ENCODE results near the gene ZNF727.
"Not testable (repeated sequence)": the region's sequence is repeated elsewhere in the genome, so short reads cannot be mapped to it uniquely, and the experiment has no call there.

The ZNF727 gene

GRCh38 chr7:64045301-64046040 is at the start of gene ZNF727:
TSS of gene ZNF727 (plus strand) at chr7:64045434. CDS start at chr7:64045622, 188 bp downstream.
- DNase-seq (ENCODE audit: low read depth) = no peak
- no peak within 1 kb of the TSS for H3K4me3 ChIP-seq (ENCODE audit: low read depth, low read length)

GRCh38 chr7:63998549-63998948 is 46.7 kb upstream of the ZNF727 start, which contains the start of gene ZNF722:
TSS of gene ZNF722 (plus strand) at chr7:63998849. CDS start at chr7:63998962, 113 bp downstream.
- no peak for DNase-seq (ENCODE audit: low read depth)
- no peak within 1 kb of the TSS for H3K4me3 ChIP-seq (ENCODE audit: low read depth, low read length)

- not testable (repeated sequence) for H3K4me3 ChIP-seq (ENCODE audit: low read depth, low read length); DNase-seq (ENCODE audit: low read depth)
Observed at GRCh38 chr7:64015496-64015895, 29.7 kb upstream of the ZNF727 start.

- H3K4me3 ChIP-seq (ENCODE audit: low read depth, low read length) = no peak overlapping the region
- DNase-seq (ENCODE audit: low read depth) = no peak
Observed at GRCh38 chr7:64035388-64035787, 9.8 kb upstream of the ZNF727 start.

- no peak overlapping the region for H3K4me3 ChIP-seq (ENCODE audit: low read depth, low read length)
- DNase-seq (ENCODE audit: low read depth) = no peak
Observed at GRCh38 chr7:64037095-64037494, 8.1 kb upstream of the ZNF727 start.

GRCh38 chr7:64046041-64046389 is 781 bp downstream of the ZNF727 start:
- DNase-seq (ENCODE audit: low read depth) = no peak
- H3K4me3 ChIP-seq (ENCODE audit: low read depth, low read length) = no peak overlapping the region

- DNase-seq (ENCODE audit: low read depth); H3K4me3 ChIP-seq (ENCODE audit: low read depth, low read length): not testable (repeated sequence)
Observed at GRCh38 chr7:64077837-64078698, 32.8 kb downstream of the ZNF727 start.

GRCh38 chr7:64078699-64078994 is 33.4 kb downstream of the ZNF727 start:
- H3K4me3 ChIP-seq (ENCODE audit: low read depth, low read length) = no peak overlapping the region
- no peak for DNase-seq (ENCODE audit: low read depth)

GRCh38 chr7:64087501-64087900 is 42.3 kb downstream of the ZNF727 start:
- DNase-seq (ENCODE audit: low read depth) = no peak
- no peak overlapping the region for H3K4me3 ChIP-seq (ENCODE audit: low read depth, low read length)

- DNase-seq (ENCODE audit: low read depth); H3K4me3 ChIP-seq (ENCODE audit: low read depth, low read length): not testable (repeated sequence)
Observed at GRCh38 chr7:64088863-64089262, 43.6 kb downstream of the ZNF727 start.
